ENCODE data around the gene POPDC2.

Gene POPDC2

GRCh38 chr3:119619094-119619493, 41.3 kb downstream of the POPDC2 start:
- no peak for DNase-seq (ENCODE audit: low spot score in 2 of 2)
- no peaks in the 10 kb centered on the region for H3K4me1 Mint-ChIP-seq
- no peaks in the 10 kb centered on the region for H3K9me3 Mint-ChIP-seq

GRCh38 chr3:119616056-119616455, 44.3 kb downstream of the POPDC2 start:
- Mint-ChIP-seq H3K36me3 (no peaks in the 10 kb centered on the region), H3K9me3 (no peaks in the 10 kb centered on the region), H3K4me3 (no peak overlapping the region), H3K27ac (no peak overlapping the region), H3K4me1 (no peaks in the 10 kb centered on the region)
- no peak for DNase-seq (ENCODE audit: low spot score in 2 of 2)
- no peak for ATAC-seq

More at GRCh38 chr3:119619094-119619493, 41.3 kb downstream of the POPDC2 start:
- ATAC-seq, result no peak
- Mint-ChIP-seq H3K27ac (no peak overlapping the region), H3K4me3 (no peak overlapping the region), H3K36me3 (no peaks in the 10 kb centered on the region)

GRCh38 chr3:119613872-119614271, 46.5 kb downstream of the POPDC2 start:
- ATAC-seq (no peak), DNase-seq (ENCODE audit: low spot score in 2 of 2) (no peak)
- no peak overlapping the region for H3K4me3 Mint-ChIP-seq
- no peaks in the 10 kb centered on the region for H3K4me1 Mint-ChIP-seq
- no peaks in the 10 kb centered on the region for H3K9me3 Mint-ChIP-seq
- no peaks in the 10 kb centered on the region for H3K36me3 Mint-ChIP-seq
- H3K27ac Mint-ChIP-seq, result no peak overlapping the region

DNA sequence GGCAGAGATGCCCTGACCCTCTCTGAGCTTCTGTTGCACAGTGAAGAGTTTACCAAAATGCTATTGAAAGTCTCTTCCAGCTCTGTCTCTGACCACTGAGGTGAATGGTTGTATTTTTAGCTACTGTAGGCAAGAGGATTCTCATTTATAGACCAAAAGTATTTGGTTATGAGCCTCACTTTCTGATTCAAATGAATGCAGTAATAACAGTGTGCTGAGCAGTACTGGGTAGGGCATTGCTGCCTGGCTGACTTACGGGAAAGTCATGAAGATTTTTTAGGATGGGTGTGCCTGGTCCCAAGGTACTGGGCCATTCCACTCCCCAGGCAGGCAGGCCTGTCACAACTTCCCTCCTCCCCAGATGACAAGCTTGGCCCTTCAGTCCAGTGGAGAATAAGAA, 47.2 kb downstream of the POPDC2 start:
- Mint-ChIP-seq H3K36me3 (no peaks in the 10 kb centered on the region), H3K4me1 (no peaks in the 10 kb centered on the region), H3K4me3 (no peak overlapping the region), H3K9me3 (no peaks in the 10 kb centered on the region), H3K27ac (no peak overlapping the region)
- no peak for DNase-seq (ENCODE audit: low spot score in 2 of 2)
- ATAC-seq, result no peak

GRCh38 chr3:119611664-119612063, 48.7 kb downstream of the POPDC2 start:
- ATAC-seq, result no peak
- no peaks in the 10 kb centered on the region for H3K9me3 Mint-ChIP-seq
- DNase-seq (ENCODE audit: low spot score in 2 of 2), result no peak
- H3K4me1 Mint-ChIP-seq, result no peaks in the 10 kb centered on the region
- no peak overlapping the region for H3K27ac Mint-ChIP-seq
- H3K36me3 Mint-ChIP-seq, result no peaks in the 10 kb centered on the region
- no peak overlapping the region for H3K4me3 Mint-ChIP-seq

GRCh38 chr3:119609301-119609700, 51.1 kb downstream of the POPDC2 start:
- H3K4me1 Mint-ChIP-seq, result peaks cover 6% of the 10 kb centered on the region
- DNase-seq (ENCODE audit: low spot score in 2 of 2) (no peak), ATAC-seq (no peak)
- no peaks in the 10 kb centered on the region for H3K36me3 Mint-ChIP-seq
- no peak overlapping the region for H3K27ac Mint-ChIP-seq
- no peak overlapping the region for H3K4me3 Mint-ChIP-seq
- no peaks in the 10 kb centered on the region for H3K9me3 Mint-ChIP-seq

GRCh38 chr3:119608405-119609000, 51.9 kb downstream of the POPDC2 start:
- H3K27ac Mint-ChIP-seq, result no peak overlapping the region
- H3K9me3 Mint-ChIP-seq, result no peaks in the 10 kb centered on the region
- no peaks in the 10 kb centered on the region for H3K36me3 Mint-ChIP-seq
- no peak overlapping the region for H3K4me3 Mint-ChIP-seq
- ATAC-seq (no peak), DNase-seq (ENCODE audit: low spot score in 2 of 2) (no peak)
- peaks cover 6% of the 10 kb centered on the region for H3K4me1 Mint-ChIP-seq

DNA sequence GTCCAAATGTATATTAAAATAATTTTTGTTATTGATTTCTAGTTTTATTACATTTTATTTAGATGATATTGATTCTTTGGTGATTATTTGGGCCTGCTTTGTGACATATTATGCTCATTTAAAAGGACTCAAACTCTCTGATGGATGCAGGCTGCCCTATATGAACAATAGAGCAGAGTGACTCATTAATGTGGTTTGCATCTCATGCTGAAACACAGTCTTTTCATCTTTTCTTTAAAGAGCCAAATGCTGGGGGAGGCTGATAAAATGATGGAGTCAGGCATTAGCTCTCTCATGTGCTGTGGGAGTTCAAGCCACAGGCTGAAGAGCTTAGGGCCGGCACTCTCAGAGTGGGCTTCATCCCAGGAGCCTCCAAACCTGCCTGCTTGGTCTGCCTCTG, 55.5 kb downstream of the POPDC2 start:
- peak; percentile 81 for ATAC-seq
- no peak overlapping the region for H3K27ac Mint-ChIP-seq
- H3K4me1 Mint-ChIP-seq, result peaks cover 13% of the 10 kb centered on the region
- no peaks in the 10 kb centered on the region for H3K9me3 Mint-ChIP-seq
- H3K36me3 Mint-ChIP-seq, result no peaks in the 10 kb centered on the region
- no peak overlapping the region for H3K4me3 Mint-ChIP-seq
- DNase-seq (ENCODE audit: low spot score in 2 of 2), result no peak

- H3K4me1 Mint-ChIP-seq, result peaks cover 29% of the 10 kb centered on the region
- no peak overlapping the region for H3K27ac Mint-ChIP-seq
- no peaks in the 10 kb centered on the region for H3K9me3 Mint-ChIP-seq
Observed at GRCh38 chr3:119602676-119603075, 57.7 kb downstream of the POPDC2 start.

GRCh38 chr3:119601154-119601553, 59.2 kb downstream of the POPDC2 start:
- H3K27ac Mint-ChIP-seq, result no peak overlapping the region
- no peak overlapping the region for H3K4me3 Mint-ChIP-seq
- H3K36me3 Mint-ChIP-seq, result no peaks in the 10 kb centered on the region
- H3K4me1 Mint-ChIP-seq, result peaks cover 33% of the 10 kb centered on the region
- ATAC-seq (peak; percentile 74), DNase-seq (ENCODE audit: low spot score in 2 of 2) (no peak)
- no peaks in the 10 kb centered on the region for H3K9me3 Mint-ChIP-seq

More at GRCh38 chr3:119602676-119603075, 57.7 kb downstream of the POPDC2 start:
- ATAC-seq (no peak), DNase-seq (ENCODE audit: low spot score in 2 of 2) (no peak)
- Mint-ChIP-seq H3K4me3 (no peak overlapping the region), H3K36me3 (no peaks in the 10 kb centered on the region)

GRCh38 chr3:119600732-119601131, 59.7 kb downstream of the POPDC2 start:
- DNase-seq (ENCODE audit: low spot score in 2 of 2), result no peak
- no peak overlapping the region for H3K27ac Mint-ChIP-seq
- peak; percentile 76 for ATAC-seq
- H3K4me1 Mint-ChIP-seq, result peaks cover 37% of the 10 kb centered on the region
- no peak overlapping the region for H3K4me3 Mint-ChIP-seq
- H3K9me3 Mint-ChIP-seq, result no peaks in the 10 kb centered on the region
- H3K36me3 Mint-ChIP-seq, result no peaks in the 10 kb centered on the region

DNA sequence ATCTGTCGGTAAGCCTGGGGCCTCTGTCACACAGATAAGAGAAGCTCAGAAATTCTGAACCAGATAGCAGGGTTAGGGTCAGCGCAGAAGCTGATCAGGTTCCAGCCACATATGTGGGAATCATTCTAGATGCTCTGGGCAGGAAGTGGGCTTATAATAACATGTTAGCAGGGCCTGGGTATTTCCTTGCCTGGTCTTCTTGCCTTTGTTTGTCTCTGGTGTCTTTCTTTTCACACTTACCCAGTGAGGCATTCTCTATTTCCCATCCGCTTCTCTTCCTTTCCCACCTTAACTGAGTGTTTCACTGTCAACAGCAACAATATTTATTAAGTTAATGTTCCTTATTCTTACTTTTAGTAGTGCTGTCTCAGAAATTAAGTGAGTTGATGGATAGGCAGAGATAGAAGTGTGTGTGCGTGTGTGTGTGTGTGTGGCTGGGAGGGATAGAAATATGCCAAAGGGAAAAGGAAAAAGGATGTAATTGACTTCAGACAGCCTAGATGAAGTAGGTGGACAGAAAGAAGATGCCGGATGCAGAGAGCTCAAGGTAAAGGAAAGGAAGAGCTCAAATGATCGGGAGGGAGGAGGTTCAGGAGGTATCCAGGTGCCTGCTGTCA, 60.7 kb downstream of the POPDC2 start:
- DNase-seq (ENCODE audit: low spot score in 2 of 2), result no peak
- H3K27ac Mint-ChIP-seq, result peak overlapping the region; percentile 4
- H3K4me1 Mint-ChIP-seq, result peaks cover 33% of the 10 kb centered on the region
- no peaks in the 10 kb centered on the region for H3K36me3 Mint-ChIP-seq
- no peak for ATAC-seq
- no peaks in the 10 kb centered on the region for H3K9me3 Mint-ChIP-seq
- no peak overlapping the region for H3K4me3 Mint-ChIP-seq

DNA sequence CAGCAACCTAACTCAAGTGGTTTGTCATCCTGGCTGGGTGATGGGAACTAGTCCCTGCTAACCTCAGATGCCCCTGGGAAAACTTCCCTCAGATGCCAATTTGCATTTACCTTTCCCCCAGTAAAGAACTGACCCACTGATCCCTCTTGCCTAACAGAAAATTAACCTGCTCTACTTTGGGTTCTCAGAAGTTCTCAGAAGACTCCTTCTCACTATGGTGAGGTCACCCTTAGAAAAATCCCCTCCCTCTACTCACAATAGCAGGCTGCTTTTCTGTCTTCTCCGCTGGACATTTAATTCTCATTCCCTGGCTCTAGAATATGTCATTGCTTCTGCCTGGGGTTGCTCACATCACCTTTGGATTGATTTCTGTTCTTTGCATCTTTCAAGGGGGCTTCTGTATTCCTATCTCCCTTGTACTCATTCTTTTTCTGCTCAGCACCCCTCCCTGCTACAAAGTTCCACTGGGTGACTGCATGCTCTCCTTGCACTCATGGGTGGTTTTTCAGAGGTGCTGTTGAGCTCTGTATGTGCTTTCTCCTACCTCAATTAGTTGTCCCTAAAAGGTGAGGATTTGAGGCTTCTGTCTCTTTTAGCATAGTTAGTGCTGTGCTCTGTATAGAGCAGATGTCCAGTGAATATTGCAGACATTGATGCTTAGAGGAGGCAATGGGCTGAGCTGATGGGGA, 61.8 kb downstream of the POPDC2 start:
- ATAC-seq (peak; percentile 70), DNase-seq (ENCODE audit: low spot score in 2 of 2) (no peak)
- Mint-ChIP-seq H3K4me3 (peak overlapping the region; percentile 1), H3K4me1 (peaks cover 33% of the 10 kb centered on the region), H3K36me3 (no peaks in the 10 kb centered on the region), H3K9me3 (no peaks in the 10 kb centered on the region), H3K27ac (peak overlapping the region; percentile 39)

DNA sequence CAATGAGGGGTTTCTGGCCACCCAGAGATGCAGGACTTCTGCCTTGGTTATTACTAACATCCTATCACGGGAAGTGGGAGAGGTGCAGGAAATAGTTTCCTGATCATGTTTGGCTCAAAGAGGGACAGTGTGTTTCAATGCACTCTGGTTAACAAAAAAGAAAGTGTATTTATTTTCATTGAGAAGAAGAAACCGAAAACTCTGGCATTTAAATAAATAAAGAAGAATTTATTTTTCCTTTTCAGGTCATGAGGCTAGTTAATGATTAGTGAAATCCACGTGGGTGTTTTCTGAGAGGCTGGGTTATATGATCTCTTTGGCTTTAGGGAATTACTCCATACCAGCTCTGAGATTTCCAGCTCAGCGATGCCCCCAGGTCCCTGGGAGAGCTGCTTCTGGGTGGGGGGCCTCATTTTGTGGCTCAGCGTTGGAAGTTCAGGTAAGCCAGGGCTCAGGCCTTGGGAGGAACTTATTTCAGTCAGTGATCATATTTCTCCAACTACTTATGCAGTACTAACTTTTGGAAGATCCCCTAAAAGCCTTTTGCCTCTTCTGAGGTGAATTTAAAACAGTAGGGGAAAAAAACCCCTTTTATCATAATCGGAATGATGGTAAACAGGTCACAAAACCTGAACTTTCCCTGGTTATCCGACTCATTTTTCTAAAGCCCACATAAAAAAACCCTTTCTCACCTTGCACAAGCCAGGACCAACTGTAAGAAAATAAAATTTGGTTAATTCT, 62.7 kb downstream of the POPDC2 start, which contains the start of gene PLA1A:
Gene PLA1A (plus strand): TSS at position 338 of the 741 bp plus-strand sequence. CDS start 29 bp downstream, at position 367.
- ATAC-seq, result peak; percentile 35
- DNase-seq (ENCODE audit: low spot score in 2 of 2), result no peak
- no peaks in the 10 kb centered on the region for H3K36me3 Mint-ChIP-seq
- H3K4me3 Mint-ChIP-seq, result peak within 1 kb of the TSS; percentile 1
- peak within 1 kb of the TSS; percentile 39 for H3K27ac Mint-ChIP-seq
- no peaks in the 10 kb centered on the region for H3K9me3 Mint-ChIP-seq
- peaks cover 33% of the 10 kb centered on the region for H3K4me1 Mint-ChIP-seq

DNA sequence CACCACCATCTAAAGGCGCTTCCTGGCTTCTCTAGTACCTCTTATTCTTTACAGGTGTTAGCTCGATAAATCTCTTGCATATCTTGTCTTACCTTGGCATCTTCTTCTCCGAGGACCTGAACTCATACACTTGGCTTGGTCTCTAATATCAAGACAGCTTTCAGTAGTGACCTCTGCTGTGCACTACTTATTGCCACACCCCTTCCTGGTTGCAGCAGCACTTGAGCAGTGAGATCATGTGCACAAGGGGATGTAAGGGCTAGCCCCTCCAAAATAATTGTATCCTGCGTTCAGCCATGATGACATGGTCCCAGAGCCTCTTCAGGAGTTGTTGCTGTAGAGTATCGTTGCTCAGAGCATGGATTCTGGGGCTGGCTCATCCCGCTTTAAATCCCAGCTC, 64.0 kb downstream of the POPDC2 start:
- DNase-seq (ENCODE audit: low spot score in 2 of 2), result no peak
- no peak overlapping the region for H3K27ac Mint-ChIP-seq
- no peak overlapping the region for H3K4me3 Mint-ChIP-seq
- H3K9me3 Mint-ChIP-seq, result no peaks in the 10 kb centered on the region
- H3K4me1 Mint-ChIP-seq, result peaks cover 33% of the 10 kb centered on the region
- no peaks in the 10 kb centered on the region for H3K36me3 Mint-ChIP-seq
- no peak for ATAC-seq
